Measurements from ENCODE around the gene CYBB.

Gene CYBB

GRCh38 chrX:37846141-37846540 lies 66.3 kb downstream of the CYBB start:
- DNase-seq = no peak

GRCh38 chrX:37846558-37846933 lies 66.7 kb downstream of the CYBB start:
- no peak for DNase-seq

GRCh38 chrX:37846934-37847732 lies 67.3 kb downstream of the CYBB start, which contains the start of gene DYNLT3:
TSS of gene DYNLT3 (minus strand) at chrX:37847571. CDS start at chrX:37847510, 61 bp downstream.
- peak; percentile 65 for DNase-seq

GRCh38 chrX:37847733-37848197 lies 67.9 kb downstream of the CYBB start:
- no peak for DNase-seq

GRCh38 chrX:37854148-37854547 lies 74.3 kb downstream of the CYBB start:
- DNase-seq = no peak

- DNase-seq = no peak
Observed at GRCh38 chrX:37854748-37855147, 74.9 kb downstream of the CYBB start.

GRCh38 chrX:37860721-37861120 lies 80.9 kb downstream of the CYBB start:
- no peak for DNase-seq

GRCh38 chrX:37862851-37863250 lies 83.0 kb downstream of the CYBB start:
- DNase-seq = no peak

Measured in effector CD4-positive, alpha-beta T cell (primary cell).